GM06990 (cell line): ENCODE results near the gene GET3.

Experiments used
- DNase-seq: peaks from one replicate; pipeline ENCODE4 v3.0.0-alpha.2; 2011; ENCODE audit not compliant: insufficient read length; ENCODE audit errors: extremely low read depth
- H3K27me3 ChIP-seq: replicated peaks from 2 replicates; pipeline ENCODE4 v1.6.0; 2011; ENCODE audit warnings: low read length; ENCODE audit not compliant: control insufficient read depth, insufficient read depth
- H3K36me3 ChIP-seq: 2 replicates; pipeline ENCODE4 v1.5.1; 2011; ENCODE audit warnings: low read length; ENCODE audit not compliant: control insufficient read depth, insufficient read depth
- H3K4me3 ChIP-seq: replicated peaks from 2 replicates; pipeline ENCODE4 v1.5.1; 2011; ENCODE audit warnings: low read depth, mild to moderate bottlenecking, control low read depth, low read length
- CTCF ChIP-seq: IDR thresholded peaks from 2 replicates; pipeline ENCODE4 v1.5.1; 2011; ENCODE audit warnings: low read length, control low read depth, mild to moderate bottlenecking, inconsistent platforms; ENCODE audit not compliant: insufficient read depth, poor library complexity, severe bottlenecking

GET3 gene

GRCh38 chr19:12726988-12727316 is 10.3 kb upstream of the GET3 start:
- no peaks in the 10 kb centered on the region for H3K27me3 ChIP-seq

DNA sequence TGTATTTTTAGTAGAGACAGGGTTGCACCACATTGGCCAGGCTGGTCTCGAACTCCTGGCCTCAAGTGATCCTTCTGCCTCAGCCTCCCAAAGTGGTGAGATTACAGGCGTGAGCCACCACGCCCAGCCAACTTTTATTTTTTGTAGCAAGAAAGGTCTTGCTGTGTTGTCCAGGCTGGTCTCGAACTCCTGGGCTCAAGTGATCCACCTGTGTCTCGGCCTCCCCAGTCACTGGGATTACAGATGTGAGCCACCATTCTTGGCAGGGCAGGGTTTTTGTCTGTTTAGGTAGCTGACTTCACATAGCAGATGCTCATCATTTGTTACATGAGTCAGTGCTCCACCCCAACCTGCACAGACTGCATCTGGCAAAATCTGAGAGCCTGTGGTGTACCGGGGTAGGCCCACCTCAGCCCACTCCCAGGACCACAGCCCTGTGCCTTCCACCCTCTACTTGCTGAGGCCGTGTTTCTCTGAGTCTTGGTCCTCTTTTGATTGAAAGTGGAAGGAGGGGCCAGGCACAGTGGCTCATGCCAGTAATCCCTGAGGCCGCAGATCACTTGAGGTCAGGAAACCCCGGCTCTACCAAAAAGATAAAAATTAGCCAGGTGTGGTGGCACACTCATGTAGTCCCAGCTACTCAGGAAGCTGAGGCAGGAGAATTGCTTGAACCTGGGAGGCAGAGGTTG is 9.4 kb upstream of the GET3 start:
- no peak for DNase-seq
- Histone ChIP-seq H3K36me3 (peaks cover 22% of the 10 kb centered on the region), H3K4me3 (no peak overlapping the region), H3K27me3 (no peaks in the 10 kb centered on the region)
- no peak for TF ChIP-seq CTCF

More at GRCh38 chr19:12726988-12727316, 10.3 kb upstream of the GET3 start:
- TF ChIP-seq CTCF, result no peak
- DNase-seq, result no peak
- Histone ChIP-seq H3K4me3 (no peak overlapping the region), H3K36me3 (peaks cover 22% of the 10 kb centered on the region)

GRCh38 chr19:12730064-12730463 is 7.2 kb upstream of the GET3 start:
- no peak for TF ChIP-seq CTCF
- peaks cover 22% of the 10 kb centered on the region for H3K36me3 ChIP-seq
- H3K27me3 ChIP-seq, result no peaks in the 10 kb centered on the region
- H3K4me3 ChIP-seq, result no peak overlapping the region
- DNase-seq, result no peak

GRCh38 chr19:12731337-12731736 is 6.0 kb upstream of the GET3 start:
- no peak overlapping the region for H3K4me3 ChIP-seq
- TF ChIP-seq CTCF, result no peak
- H3K36me3 ChIP-seq, result peaks cover 22% of the 10 kb centered on the region
- DNase-seq, result no peak
- no peaks in the 10 kb centered on the region for H3K27me3 ChIP-seq

GRCh38 chr19:12733369-12734214 is 3.7 kb upstream of the GET3 start:
- H3K4me3 ChIP-seq, result peak overlapping the region; percentile 83
- H3K36me3 ChIP-seq, result peaks cover 18% of the 10 kb centered on the region
- TF ChIP-seq CTCF, result peak; percentile 81
- DNase-seq, result no peak
- H3K27me3 ChIP-seq, result no peaks in the 10 kb centered on the region
